Mesenchymal stem cell (in vitro differentiated cells and primary cell): ENCODE measurements around the gene TMEM45A.

ENCODE experiments used
- DNase-seq: peaks from one replicate; pipeline ENCODE4 v3.0.0-alpha.2; 2013
- H2AFZ ChIP-seq: one replicate; pipeline ENCODE4 v1.6.1; 2013; ENCODE audit warnings: low read depth, mild to moderate bottlenecking, control low read depth, inconsistent platforms, low read length, moderate library complexity
- H2AK5ac ChIP-seq: 2 replicates; pipeline ENCODE4 v1.6.1; 2013; ENCODE audit warnings: low read length, moderate library complexity, mild to moderate bottlenecking, inconsistent platforms; ENCODE audit not compliant: severe bottlenecking
- H2BK120ac ChIP-seq: one replicate; pipeline ENCODE4 v1.6.1; 2013; ENCODE audit warnings: low read depth, mild to moderate bottlenecking, inconsistent platforms, low read length, moderate library complexity
- H2BK12ac ChIP-seq, 2 experiments: one replicate each; pipeline ENCODE4 v1.6.1; 2013; ENCODE audit warnings: inconsistent platforms in 2 of 2, low read length in 2 of 2, mild to moderate bottlenecking in 2 of 2, moderate library complexity in 2 of 2, control low read depth in 1 of 2
- H2BK15ac ChIP-seq: one replicate; pipeline ENCODE4 v1.6.1; 2013; ENCODE audit warnings: mild to moderate bottlenecking, low read depth, inconsistent platforms; ENCODE audit not compliant: poor library complexity, severe bottlenecking
- H2BK5ac ChIP-seq: 2 replicates; pipeline ENCODE4 v1.6.1; 2013; ENCODE audit warnings: low read depth, mild to moderate bottlenecking, low read length, control low read depth, inconsistent platforms; ENCODE audit not compliant: poor library complexity, severe bottlenecking
- H3K14ac ChIP-seq, 2 experiments: one replicate each; pipeline ENCODE4 v1.6.1; 2013; ENCODE audit warnings: inconsistent platforms in 2 of 2, low read length in 2 of 2, control low read depth in 1 of 2, mild to moderate bottlenecking in 1 of 2, moderate library complexity in 1 of 2
- H3K18ac ChIP-seq, 2 experiments: one replicate each; pipeline ENCODE4 v1.6.1; 2013; ENCODE audit warnings: inconsistent platforms in 2 of 2, low read length in 2 of 2, control low read depth in 1 of 2, low read depth in 1 of 2, mild to moderate bottlenecking in 1 of 2
- H3K23ac ChIP-seq, 2 experiments: one replicate each; pipeline ENCODE4 v1.6.1; 2013; ENCODE audit warnings: inconsistent platforms in 2 of 2, low read length in 2 of 2, mild to moderate bottlenecking in 2 of 2, moderate library complexity in 2 of 2, control low read depth in 1 of 2
- H3K27ac ChIP-seq: 2 replicates; pipeline ENCODE4 v1.5.1; 2013; ENCODE audit warnings: mild to moderate bottlenecking, moderate library complexity, low read length, control low read depth, inconsistent platforms; ENCODE audit not compliant: poor library complexity, severe bottlenecking
- H3K27me3 ChIP-seq, 2 experiments: 2 replicates each; pipeline versions ENCODE4 v1.6.1 to v1.7.0; 2013; ENCODE audit warnings: low read length in 2 of 2, mild to moderate bottlenecking in 2 of 2, moderate library complexity in 2 of 2, control low read depth in 1 of 2, inconsistent platforms in 1 of 2; ENCODE audit not compliant: control insufficient read depth in 1 of 2, insufficient read depth in 1 of 2
- H3K36me3 ChIP-seq, 2 experiments: 2 replicates each; pipeline versions ENCODE4 v1.6.1 to v1.7.0; 2013; ENCODE audit warnings: low read length in 2 of 2, control low read depth in 1 of 2, inconsistent platforms in 1 of 2, low read depth in 1 of 2, mild to moderate bottlenecking in 1 of 2; ENCODE audit not compliant: insufficient read depth in 2 of 2, control insufficient read depth in 1 of 2
- H3K4ac ChIP-seq, 2 experiments: one replicate each; pipeline ENCODE4 v1.6.1; 2013; ENCODE audit warnings: inconsistent platforms in 2 of 2, low read length in 2 of 2, mild to moderate bottlenecking in 2 of 2, moderate library complexity in 2 of 2, control low read depth in 1 of 2, low read depth in 1 of 2
- H3K4me1 ChIP-seq: 2 replicates; pipeline ENCODE4 v1.6.1; 2013; ENCODE audit warnings: low read depth, low read length, control low read depth; ENCODE audit not compliant: control insufficient read depth, insufficient read depth
- H3K4me2 ChIP-seq: 2 replicates; pipeline ENCODE4 v1.6.1; 2013; ENCODE audit warnings: low read length, mild to moderate bottlenecking, inconsistent platforms; ENCODE audit not compliant: poor library complexity, severe bottlenecking
- H3K4me3 ChIP-seq, 2 experiments: 2 replicates each; pipeline versions ENCODE4 v1.5.1 to v1.7.0; 2013; ENCODE audit warnings: low read length in 2 of 2, mild to moderate bottlenecking in 2 of 2, control low read depth in 1 of 2, low read depth in 1 of 2; ENCODE audit not compliant: insufficient read depth in 1 of 2
- H3K79me1 ChIP-seq: replicated peaks from 2 replicates; pipeline ENCODE4 v1.6.1; 2013; ENCODE audit warnings: mild to moderate bottlenecking, control low read depth, low read length, inconsistent platforms; ENCODE audit not compliant: poor library complexity, severe bottlenecking
- H3K9ac ChIP-seq: 2 replicates; pipeline ENCODE4 v1.7.0; 2013; ENCODE audit warnings: mild to moderate bottlenecking, low read length, moderate library complexity
- H3K9me3 ChIP-seq: 2 replicates; pipeline ENCODE4 v1.7.0; 2013; ENCODE audit warnings: mild to moderate bottlenecking, low read length; ENCODE audit not compliant: control insufficient read depth
- H4K8ac ChIP-seq: one replicate; pipeline ENCODE4 v1.6.1; 2013; ENCODE audit warnings: inconsistent platforms, mild to moderate bottlenecking, low read length, moderate library complexity
- H4K91ac ChIP-seq: one replicate; pipeline ENCODE4 v1.6.1; 2013; ENCODE audit warnings: mild to moderate bottlenecking, low read length, inconsistent platforms
- WGBS: methylation state at CpG from one replicate; pipeline ENCODE4 v1.1.7; 2013; ENCODE audit warnings: mixed read lengths; 5-methylcytosine and 5-hydroxymethylcytosine counted together

The TMEM45A gene

DNA sequence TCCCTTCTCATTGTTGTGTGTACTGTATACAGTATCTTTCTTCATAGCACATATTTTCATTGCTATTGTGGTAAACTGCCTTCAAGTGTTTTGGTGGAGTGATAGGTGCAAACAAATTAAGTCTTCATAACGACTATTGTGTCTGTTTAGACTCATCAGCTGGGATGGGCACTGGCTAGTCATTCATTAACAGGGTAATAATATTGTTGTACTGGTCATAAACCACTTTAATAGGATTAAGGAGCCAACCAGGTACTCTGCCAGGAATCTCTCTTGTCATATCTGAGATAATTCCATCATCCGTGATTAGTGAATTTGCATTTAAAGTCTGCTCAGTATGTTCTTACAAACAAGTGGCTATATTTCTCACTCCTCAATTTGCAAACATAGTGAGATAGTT, 10.2 kb upstream of the TMEM45A start:
- Histone ChIP-seq H3K79me1 (no peaks in the 10 kb centered on the region), H3K27ac (no peak overlapping the region), H3K4me1 (no peaks in the 10 kb centered on the region), H2AFZ (no peak overlapping the region), H3K14ac (no peak overlapping the region), H3K4me2 (no peak overlapping the region), H3K18ac (no peak overlapping the region), H3K36me3 (no peaks in the 10 kb centered on the region), H2BK15ac (no peak overlapping the region), H3K27me3 (peaks cover 0 to 13% of the 10 kb centered on the region in 2 experiments), H2BK5ac (no peak overlapping the region), H2BK120ac (no peak overlapping the region), H4K8ac (no peak overlapping the region), H4K91ac (no peak overlapping the region), H3K9ac (no peak overlapping the region), H3K4ac (no peak overlapping the region), H3K4me3 (no peak overlapping the region), H2AK5ac (no peak overlapping the region), H3K9me3 (no peaks in the 10 kb centered on the region), H3K23ac (no peak overlapping the region), H2BK12ac (no peak overlapping the region)
- WGBS, result 89% methylated on average over 1 of the region's 2 CpGs
- DNase-seq, result no peak

DNA sequence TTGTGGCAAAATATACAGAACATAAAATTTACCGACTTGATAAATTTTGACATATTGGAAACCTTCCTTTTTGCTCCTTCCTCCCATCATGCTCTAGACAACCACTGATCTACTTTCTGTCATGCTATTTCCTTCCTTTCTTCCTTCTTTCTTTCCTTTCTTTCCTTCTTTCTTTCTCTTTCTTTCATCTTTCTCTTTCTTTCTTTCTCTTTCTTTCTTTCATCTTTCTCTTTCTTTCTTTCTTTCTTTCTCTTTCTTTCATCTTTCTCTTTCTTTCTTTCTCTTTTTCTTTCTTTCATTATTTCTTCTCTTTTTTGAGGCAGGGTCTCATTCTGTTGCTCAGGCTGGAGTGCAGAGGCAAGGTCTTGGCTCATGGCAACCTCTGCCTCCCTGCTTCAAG, 8.9 kb upstream of the TMEM45A start:
- Histone ChIP-seq H3K14ac (no peak overlapping the region), H3K23ac (no peak overlapping the region), H2BK15ac (no peak overlapping the region), H3K27me3 (peaks cover 0 to 13% of the 10 kb centered on the region in 2 experiments), H3K9me3 (no peaks in the 10 kb centered on the region), H3K79me1 (no peaks in the 10 kb centered on the region), H2BK5ac (no peak overlapping the region), H4K8ac (no peak overlapping the region), H2AK5ac (no peak overlapping the region), H3K36me3 (no peaks in the 10 kb centered on the region), H3K4ac (no peak overlapping the region), H3K4me2 (no peak overlapping the region), H3K4me1 (no peaks in the 10 kb centered on the region), H3K9ac (no peak overlapping the region), H3K18ac (no peak overlapping the region), H2BK12ac (no peak overlapping the region), H2AFZ (no peak overlapping the region), H4K91ac (no peak overlapping the region), H3K27ac (no peak overlapping the region), H2BK120ac (no peak overlapping the region), H3K4me3 (no peak overlapping the region)
- WGBS, result 98% methylated on average over 1 of the region's 1 CpG
- no peak for DNase-seq

DNA sequence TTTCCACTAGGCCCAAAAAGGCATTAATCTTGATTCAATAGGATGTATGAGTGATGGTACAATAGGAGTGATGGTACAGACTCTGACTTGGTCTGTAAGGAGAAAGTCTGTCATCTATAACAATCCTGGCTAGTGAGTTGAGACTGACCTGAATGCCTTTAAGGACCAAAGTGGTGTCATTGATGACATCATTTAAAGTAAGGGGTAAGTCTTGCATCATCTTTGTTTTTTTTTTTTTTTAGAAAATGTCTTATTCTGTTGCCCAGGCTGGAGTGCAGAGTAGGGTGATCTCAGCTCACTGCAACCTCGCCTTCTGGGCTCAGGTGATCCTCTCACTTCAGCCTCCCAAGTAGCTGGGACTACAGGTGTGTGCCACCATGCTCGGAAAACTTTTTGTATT, 5.6 kb upstream of the TMEM45A start:
- H3K4me3 ChIP-seq, result no peak overlapping the region
- no peak overlapping the region for H3K27ac ChIP-seq
- H3K4ac ChIP-seq, result no peak overlapping the region
- no peak overlapping the region for H2BK5ac ChIP-seq
- H4K91ac ChIP-seq, result no peak overlapping the region
- no peak overlapping the region for H2BK15ac ChIP-seq
- H3K9ac ChIP-seq, result no peak overlapping the region
- no peaks in the 10 kb centered on the region for H3K9me3 ChIP-seq
- no peak overlapping the region for H2BK120ac ChIP-seq
- no peak overlapping the region for H2AK5ac ChIP-seq
- no peak overlapping the region for H3K4me2 ChIP-seq
- H2AFZ ChIP-seq, result no peak overlapping the region
- H3K18ac ChIP-seq, result no peak overlapping the region
- H2BK12ac ChIP-seq, result no peak overlapping the region
- no peaks in the 10 kb centered on the region for H3K36me3 ChIP-seq
- DNase-seq, result no peak
- H3K14ac ChIP-seq, result no peak overlapping the region
- no peaks in the 10 kb centered on the region for H3K79me1 ChIP-seq
- no peak overlapping the region for H4K8ac ChIP-seq
- 71% methylated on average over 2 of the region's 2 CpGs for WGBS
- no peak overlapping the region for H3K23ac ChIP-seq
- no peaks in the 10 kb centered on the region for H3K4me1 ChIP-seq
- H3K27me3 ChIP-seq, result peaks cover 0 to 5% of the 10 kb centered on the region in 2 experiments

DNA sequence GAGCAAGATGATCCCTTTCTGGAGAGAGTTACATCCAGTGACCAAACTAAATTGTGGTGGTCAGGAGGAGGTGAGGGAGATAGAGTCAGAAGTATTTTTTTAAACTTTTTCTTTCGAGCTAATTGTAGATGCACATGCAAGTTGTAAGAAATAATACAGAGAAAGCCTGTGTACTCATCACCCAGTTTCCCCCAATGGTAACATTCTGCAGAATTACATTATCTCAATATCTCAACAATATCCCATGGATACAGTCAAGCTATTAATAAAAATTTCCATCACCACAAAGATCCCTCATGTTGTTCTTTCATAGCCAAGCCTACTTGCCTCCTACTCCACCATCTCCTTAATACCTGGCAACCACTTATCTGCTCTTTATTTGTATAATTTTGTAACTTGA, 3.3 kb upstream of the TMEM45A start:
- Histone ChIP-seq H3K36me3 (no peaks in the 10 kb centered on the region), H3K4me2 (no peak overlapping the region), H3K23ac (no peak overlapping the region), H3K27me3 (no peaks in the 10 kb centered on the region), H3K4me3 (no peak overlapping the region), H2BK120ac (no peak overlapping the region), H3K4me1 (peaks cover 2% of the 10 kb centered on the region), H3K14ac (no peak overlapping the region), H3K18ac (no peak overlapping the region), H2BK12ac (no peak overlapping the region), H3K27ac (no peak overlapping the region), H3K9me3 (no peaks in the 10 kb centered on the region), H2BK15ac (no peak overlapping the region), H3K9ac (no peak overlapping the region), H3K79me1 (peaks cover 1% of the 10 kb centered on the region), H4K91ac (no peak overlapping the region), H2AK5ac (no peak overlapping the region), H2AFZ (no peak overlapping the region), H3K4ac (no peak overlapping the region), H2BK5ac (no peak overlapping the region), H4K8ac (no peak overlapping the region)
- DNase-seq, result no peak
- WGBS, result 75% methylated on average over 1 of the region's 1 CpG
